Activated naive CD4-positive, alpha-beta T cell (primary cell): ENCODE measurements around the gene P3H2.
"Not testable (repeated sequence)": the region's sequence is repeated elsewhere in the genome, so short reads cannot be mapped to it uniquely, and the experiment has no call there.

Experiments
- DNase-seq, 4 experiments: peaks; one replicate each; lab custom pipeline; 2025; lab: John Stamatoyannopoulos, UW

The P3H2 gene

DNA sequence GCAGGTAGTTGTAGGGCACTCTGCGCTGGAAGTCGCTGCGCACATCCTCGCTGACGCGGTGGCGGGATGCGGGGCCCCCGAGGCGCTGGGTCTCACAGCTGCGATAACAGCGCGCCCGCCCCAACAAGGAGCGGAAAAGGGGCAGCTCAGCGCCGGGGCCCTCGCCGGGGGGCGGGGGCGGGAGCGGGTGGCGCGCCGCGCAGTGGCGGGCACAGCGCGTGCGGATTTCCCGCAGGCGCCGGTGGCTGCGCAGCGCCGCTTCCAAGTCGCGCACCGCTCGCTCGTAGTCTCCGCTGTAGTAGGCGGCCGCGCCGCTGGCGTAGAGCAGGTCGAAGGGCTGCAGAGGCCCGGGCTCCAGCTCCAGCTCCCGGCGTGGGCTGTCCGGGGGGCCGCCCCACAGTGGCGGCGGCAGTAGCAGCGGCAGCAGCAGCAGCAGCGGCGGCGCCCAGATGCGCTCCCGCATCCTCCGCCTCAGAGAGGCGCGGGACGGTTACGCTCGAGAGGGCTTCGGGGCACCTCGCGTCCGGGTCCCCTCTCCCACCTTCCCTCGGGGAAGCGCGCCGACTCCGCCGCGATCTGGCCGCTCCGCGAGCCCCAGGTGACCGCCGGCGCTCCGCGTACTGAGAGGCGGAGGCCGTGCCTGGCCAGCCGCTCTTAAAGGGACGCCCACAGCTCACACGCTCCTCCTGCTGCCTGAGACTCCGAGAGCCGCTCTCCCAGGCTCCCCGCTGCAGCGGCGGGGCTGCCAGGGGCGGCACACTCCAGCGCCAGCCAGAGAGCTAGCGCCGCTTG is at the start of gene P3H2:
Gene P3H2 (minus strand): TSS at position 629 of the 792 bp plus-strand sequence. CDS start 166 bp downstream, at position 463.
- no peak for DNase-seq

GRCh38 chr3:190169877-190170276 is 49.2 kb upstream of the P3H2 start:
- no peak for DNase-seq

DNA sequence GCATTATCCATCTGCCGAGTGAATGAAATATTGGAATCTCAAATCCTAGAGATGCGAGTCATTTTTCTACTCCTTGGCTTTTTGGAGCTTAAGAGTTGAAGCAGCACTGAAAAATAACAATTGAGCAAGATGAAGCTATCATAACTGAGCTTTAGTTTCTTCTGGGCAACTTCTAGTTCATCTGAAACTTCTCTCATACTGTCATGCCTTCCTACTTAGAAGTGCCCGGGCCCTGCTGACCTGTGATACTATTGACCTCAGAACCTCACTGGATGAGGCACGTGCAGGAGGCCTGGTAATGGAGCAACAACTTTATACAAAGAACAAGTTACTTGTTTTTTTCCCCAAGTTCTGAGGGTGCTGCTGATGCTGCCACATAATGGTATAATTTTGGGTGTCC is 48.5 kb upstream of the P3H2 start:
- no peak for DNase-seq

GRCh38 chr3:190167936-190168680 is 47.4 kb upstream of the P3H2 start:
- DNase-seq, result no peak

- DNase-seq, result no peak
These were observed 46.3 kb upstream of the P3H2 start for GRCh38 chr3:190166948-190167347.

GRCh38 chr3:190165253-190165652 is 44.6 kb upstream of the P3H2 start:
- no peak for DNase-seq

DNA sequence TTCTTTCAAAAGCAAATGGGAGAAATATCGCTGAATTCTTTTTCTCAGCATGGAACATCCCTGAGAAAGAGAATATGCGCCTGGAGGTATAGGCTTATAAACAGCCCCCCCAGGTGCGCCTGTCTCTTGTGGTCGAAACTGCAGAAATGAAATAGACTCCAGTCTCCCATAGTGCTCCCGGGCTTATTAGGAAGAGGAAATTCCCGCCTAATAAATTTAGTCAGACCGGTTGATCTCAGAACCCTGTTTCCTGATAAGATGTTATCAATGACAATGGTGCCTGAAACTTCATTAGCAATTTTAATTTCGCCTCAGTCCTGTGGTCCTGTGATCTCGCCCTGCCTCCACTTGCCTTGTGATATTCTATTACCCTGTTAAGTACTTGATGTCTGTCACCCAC is 41.3 kb upstream of the P3H2 start:
- not testable (repeated sequence) for DNase-seq

DNA sequence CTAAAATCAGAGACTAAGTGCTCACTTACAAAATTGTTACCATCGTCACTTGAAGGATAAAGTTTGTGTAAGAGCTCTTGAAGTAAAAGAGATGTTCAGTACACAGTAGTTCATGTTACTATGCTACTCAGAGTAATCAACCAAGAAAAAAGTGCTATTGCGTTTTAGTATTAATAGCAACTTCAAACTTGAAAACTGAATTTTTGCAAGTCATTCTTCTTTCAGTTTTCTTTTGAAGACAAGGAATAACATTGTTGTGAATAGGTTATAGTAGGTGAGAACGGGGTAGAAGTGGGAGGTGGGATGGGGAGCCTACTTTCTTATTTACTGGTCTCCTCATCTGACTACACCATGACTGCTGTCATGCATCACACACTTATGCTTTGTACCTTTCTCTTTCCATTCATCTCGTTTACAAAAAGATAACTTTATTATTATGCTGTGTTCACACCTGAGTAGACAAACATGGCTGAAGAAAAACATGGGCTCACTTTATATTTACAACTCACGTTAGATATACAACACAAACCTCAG is 39.3 kb upstream of the P3H2 start:
- DNase-seq, result no peak

DNA sequence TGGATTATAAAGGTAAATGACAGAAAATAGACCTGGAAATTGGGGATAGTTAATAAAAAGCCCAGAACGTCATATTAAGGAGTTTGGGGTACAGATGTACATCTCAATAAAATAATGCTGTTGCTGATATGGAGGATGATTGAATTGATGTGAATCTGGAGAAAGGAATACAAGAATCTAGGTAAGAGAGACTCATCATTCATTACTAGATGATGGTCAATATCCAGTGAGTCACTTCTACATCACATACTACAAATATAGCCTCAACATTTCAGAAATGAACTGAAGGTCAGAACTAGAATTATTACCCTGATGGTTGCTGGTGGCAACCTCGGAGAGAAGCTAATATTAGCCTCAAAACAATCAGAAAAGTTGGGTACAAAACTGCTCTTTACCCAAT is 37.6 kb upstream of the P3H2 start:
- DNase-seq, result no peak

- DNase-seq, result no peak
These were observed 35.1 kb upstream of the P3H2 start for GRCh38 chr3:190155752-190156151.

DNA sequence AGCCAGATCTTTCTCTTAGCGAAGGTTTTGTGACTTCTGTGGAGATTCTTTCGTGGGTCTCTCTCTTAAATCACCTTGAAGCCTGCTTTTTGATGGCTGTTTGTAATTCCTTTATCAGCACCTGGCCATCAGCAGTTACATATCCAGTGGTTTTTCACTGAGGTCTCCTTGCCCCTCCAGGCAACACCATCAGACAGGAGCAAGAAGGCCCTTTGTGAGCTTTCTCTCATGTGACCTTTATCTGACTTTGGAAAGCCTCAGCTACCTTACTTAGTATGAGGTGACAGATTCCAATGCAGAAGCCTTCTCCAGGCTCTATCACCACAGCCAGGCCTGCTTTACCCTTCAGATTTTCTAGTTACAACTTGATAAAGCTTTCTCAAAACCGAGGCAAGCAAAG is 30.0 kb upstream of the P3H2 start:
- DNase-seq, result no peak

GRCh38 chr3:190149830-190150619 is 29.3 kb upstream of the P3H2 start:
- DNase-seq, result not testable (repeated sequence)

- not testable (repeated sequence) for DNase-seq
These were observed 24.1 kb upstream of the P3H2 start for GRCh38 chr3:190144793-190145192.

DNA sequence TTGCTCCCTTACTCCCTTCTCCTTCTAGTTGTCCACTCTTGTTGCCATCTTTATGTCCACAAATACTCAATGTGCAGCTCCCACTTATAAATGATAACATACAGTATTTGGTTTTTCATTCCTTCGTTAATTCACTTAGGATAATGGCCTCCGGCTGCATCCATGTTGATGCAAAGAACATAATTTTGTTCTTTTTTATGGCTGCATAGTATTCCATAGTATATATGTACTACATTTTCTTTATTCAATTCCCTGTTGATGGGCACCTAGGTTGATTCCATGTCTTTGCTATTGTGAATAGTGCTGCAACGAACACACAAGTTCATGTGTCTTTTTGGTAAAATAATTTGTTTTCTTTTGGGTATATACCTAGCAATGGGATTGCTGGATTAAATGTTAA is 21.3 kb upstream of the P3H2 start:
- no peak for DNase-seq

- no peak for DNase-seq
These were observed 18.7 kb upstream of the P3H2 start for GRCh38 chr3:190139365-190139764.

DNA sequence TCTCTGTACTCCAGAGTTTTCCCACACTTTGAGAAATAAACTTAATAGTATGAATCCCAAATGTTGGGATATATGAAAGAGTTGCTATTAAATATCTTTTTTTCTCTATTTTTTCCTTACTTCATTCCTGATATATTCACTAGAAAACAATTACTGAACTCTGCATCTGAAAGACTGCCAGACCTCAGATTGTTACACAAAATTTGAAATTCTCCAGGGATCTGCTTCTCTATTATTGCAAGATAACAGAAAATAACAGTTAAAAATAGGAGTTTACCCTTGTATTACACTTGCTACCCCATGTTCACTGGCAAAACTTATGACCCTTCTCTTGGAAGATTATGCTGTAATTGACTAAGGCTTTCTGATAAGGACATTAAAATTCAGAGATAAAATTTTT is 11.7 kb upstream of the P3H2 start:
- DNase-seq, result no peak

DNA sequence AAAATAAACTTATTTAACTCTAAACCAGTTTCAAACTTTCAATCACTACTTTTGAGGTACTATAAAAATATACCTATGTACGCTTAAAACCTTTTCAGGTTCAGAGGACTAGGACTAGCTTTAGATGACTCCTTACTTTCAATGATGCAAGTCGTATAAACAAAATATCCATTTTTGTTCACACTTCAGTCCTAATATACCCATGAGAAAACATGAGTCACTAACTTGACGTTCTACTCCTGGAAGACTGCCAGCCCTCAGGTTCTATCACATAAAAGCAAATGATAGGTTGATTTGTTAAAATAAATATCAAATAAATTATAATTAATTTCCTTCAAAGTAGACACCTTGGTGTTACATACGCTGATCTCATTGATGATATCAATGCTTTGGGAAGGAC is 10.6 kb upstream of the P3H2 start:
- DNase-seq, result no peak

DNA sequence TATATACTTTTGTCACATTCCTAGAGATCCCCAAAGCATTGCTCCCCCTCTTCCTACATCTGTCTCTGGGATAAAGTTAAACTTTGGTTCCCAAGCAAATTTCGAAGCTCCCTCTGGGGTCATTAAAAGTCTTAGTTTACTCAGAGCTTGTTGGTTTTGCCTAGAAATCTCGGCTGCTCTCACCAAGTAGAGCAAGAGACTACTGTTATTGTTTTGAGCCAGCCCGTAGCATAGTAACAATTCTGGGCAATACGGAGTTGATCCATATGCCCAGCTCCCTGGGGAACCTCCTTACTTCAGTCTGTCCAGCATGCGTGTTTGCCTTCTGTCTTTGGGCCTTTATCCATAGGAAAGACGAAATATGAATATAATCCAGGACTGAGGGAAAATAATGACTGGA is 10.0 kb upstream of the P3H2 start:
- no peak for DNase-seq

GRCh38 chr3:190130037-190130436 is 9.3 kb upstream of the P3H2 start:
- DNase-seq, result no peak

- no peak for DNase-seq
These were observed 7.1 kb upstream of the P3H2 start for GRCh38 chr3:190127797-190128196.

DNA sequence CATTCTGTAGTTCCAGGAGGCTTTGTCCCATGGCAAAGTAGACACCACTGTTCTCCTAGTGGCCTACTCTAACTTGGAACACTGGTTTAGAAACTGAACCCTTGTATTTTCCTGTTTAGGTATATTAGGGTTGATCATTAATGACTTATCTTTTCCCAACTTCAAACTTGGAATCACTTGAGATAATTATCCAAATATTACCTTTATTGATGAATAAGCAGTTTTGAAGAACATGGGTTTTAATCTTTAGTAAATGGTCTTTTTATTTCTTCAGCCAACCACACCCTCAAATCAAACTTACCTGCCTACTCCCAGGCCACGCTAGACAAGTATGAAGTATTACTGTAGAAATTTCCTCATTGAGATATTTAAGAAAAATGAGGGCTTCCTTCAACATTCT is 6.5 kb upstream of the P3H2 start:
- DNase-seq, result no peak

DNA sequence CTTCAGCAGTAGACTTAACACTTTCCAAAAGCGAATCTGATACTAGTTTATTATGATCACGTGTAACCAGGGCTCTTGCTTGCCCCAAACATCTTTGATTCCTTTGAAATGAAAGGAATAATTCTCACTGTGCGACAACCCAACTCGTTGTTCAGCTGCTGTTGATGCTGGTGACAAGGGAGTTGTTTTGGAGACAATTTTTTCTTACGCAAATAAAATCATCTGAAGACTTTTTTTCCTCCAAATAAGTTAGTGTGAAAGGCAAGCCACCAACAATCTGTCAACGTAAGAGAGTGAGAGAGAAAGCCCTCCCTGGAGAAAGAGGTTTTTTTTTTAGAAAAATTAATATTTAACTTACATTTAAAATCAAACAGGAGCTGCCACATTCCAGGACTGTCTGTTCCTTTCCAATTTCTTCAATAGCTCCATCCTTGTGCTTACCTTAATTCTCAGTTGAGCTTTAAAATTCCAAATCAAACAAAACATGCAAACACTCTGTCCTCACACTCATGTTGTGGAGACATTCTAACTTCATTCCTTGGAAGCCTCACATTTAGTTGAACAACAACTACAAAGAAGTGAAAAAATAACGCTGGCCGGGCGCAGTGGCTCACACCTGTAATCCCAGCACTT is 4.9 kb upstream of the P3H2 start:
- DNase-seq, result no peak
